Pancreas (tissue), 10 donors: ENCODE data around the gene KIFC1. TPM values are rescaled to one million over a fixed set of nuclear protein-coding genes. Genes with fewer than 3 reads are reported as not detected.
A peak's percentile ranks its signal among the peaks of the same experiment; 100 is the strongest.
"Not testable (repeated sequence)": the region's sequence is repeated elsewhere in the genome, so short reads cannot be mapped to it uniquely, and the experiment has no call there.

Experiments
- ATAC-seq, 4 donors: fragments of 200-7000 bp; cut with Tn5 transposase; one replicate each; pipeline versions ENCODE4 v1.8.0 to v1.9.1; 2020; ENCODE audit warnings: mild to moderate bottlenecking in 4 of 4, moderate library complexity in 4 of 4
- DNase-seq, 6 donors: peaks; one replicate each; pipeline ENCODE4 v3.0.0-alpha.2; 2020
- FAIRE-seq: peaks from 2 replicates; lab custom pipeline; 2012; peaks lifted over from hg19 to GRCh38; lab: Jason Lieb, UNC
- H3K27ac ChIP-seq, 4 donors: fragments of 200-600 bp; sonication (generic); 1 replicate in 3 of 4; 2 replicates in 1 of 4; pipeline versions ENCODE4 v1.5.0 to v1.8.0; 2020
- H3K27me3 ChIP-seq, 4 donors: fragments of 200-600 bp; one replicate each; pipeline ENCODE4 v1.8.0; 2021
- H3K36me3 ChIP-seq, 3 donors: fragments of 200-600 bp; sonication (generic) in 1 of 3; one replicate each; pipeline versions ENCODE4 v1.5.0 to v1.8.0; 2020 to 2021
- H3K4me1 ChIP-seq, 3 donors: fragments of 200-600 bp; one replicate each; pipeline ENCODE4 v1.8.0; 2021
- H3K4me3 ChIP-seq, 4 donors: fragments of 200-600 bp; sonication (generic) in 2 of 4; one replicate each; pipeline versions ENCODE4 v1.5.0 to v1.8.0; 2020 to 2021
- H3K9me3 ChIP-seq, 4 donors: fragments of 200-600 bp; one replicate each; pipeline ENCODE4 v1.8.0; 2021
- WGBS, 2 donors: extraction: QIAGEN DNeasy Blood & Tissue Kit; methylation state at CpG; one replicate each; pipeline ENCODE4 v1.1.7; 2013; 5-methylcytosine and 5-hydroxymethylcytosine counted together
- intact Hi-C, 3 donors: fragments of 100-400 bp; cut with DNase I; formaldehyde crosslinking; loops; one replicate each; pipeline versions ENCODE4 v1.11.1 to v1.14.2; 2022
- polyA plus RNA-seq, 2 donors: library from polyadenylated mRNA; stranded (reverse); fragments of 200-250 nt; gene quantifications; one replicate each; pipeline ENCODE4 v1.2.3, GENCODE V29; 2013
- total RNA-seq, 6 donors: library from RNA; stranded (reverse); fragmentation: NEBNext Ultra II Directional in 4 of 6; extraction: Animal tissue kit (Norgen Biotek cat#: 25700) in 4 of 6; gene quantifications; one replicate each; pipeline versions ENCODE4 v1.2.1 to v1.2.4, GENCODE V29; 2021 to 2023
- TF ChIP-seq, protein P1 (sequence below), 4 donors: fragments of 200-600 bp; sonication (generic) in 3 of 4; IDR thresholded peaks; one replicate each; pipeline versions ENCODE4 v1.5.0 to v1.8.0; 2021; ENCODE audit warnings: antibody characterized with exemption in 4 of 4
- donor health status: healthy with polysubstance abuse.
- donor health status: DM: no; HTN: no; CAD: no; lungs with moderate emphysema.
- donor health status: DM: no; HTN: no; CAD: no.
- donor health status: control.
- donor health status: control.
- donor health status: Bipolar disorder and iron deficiency.
- donor health status: DM: yes; HTN: yes; CAD: no.
- donor health status: DM: no; HTN: no; CAD: no.
- donor health status: DM: no; HTN: no; CAD: no.
- donor health status: DM: yes; HTN: yes; CAD: no.

Gene KIFC1
- total and polyA plus RNA-seq, 8 donors, result 0.14 to 1.5 (median 0.35) TPM

DNA sequence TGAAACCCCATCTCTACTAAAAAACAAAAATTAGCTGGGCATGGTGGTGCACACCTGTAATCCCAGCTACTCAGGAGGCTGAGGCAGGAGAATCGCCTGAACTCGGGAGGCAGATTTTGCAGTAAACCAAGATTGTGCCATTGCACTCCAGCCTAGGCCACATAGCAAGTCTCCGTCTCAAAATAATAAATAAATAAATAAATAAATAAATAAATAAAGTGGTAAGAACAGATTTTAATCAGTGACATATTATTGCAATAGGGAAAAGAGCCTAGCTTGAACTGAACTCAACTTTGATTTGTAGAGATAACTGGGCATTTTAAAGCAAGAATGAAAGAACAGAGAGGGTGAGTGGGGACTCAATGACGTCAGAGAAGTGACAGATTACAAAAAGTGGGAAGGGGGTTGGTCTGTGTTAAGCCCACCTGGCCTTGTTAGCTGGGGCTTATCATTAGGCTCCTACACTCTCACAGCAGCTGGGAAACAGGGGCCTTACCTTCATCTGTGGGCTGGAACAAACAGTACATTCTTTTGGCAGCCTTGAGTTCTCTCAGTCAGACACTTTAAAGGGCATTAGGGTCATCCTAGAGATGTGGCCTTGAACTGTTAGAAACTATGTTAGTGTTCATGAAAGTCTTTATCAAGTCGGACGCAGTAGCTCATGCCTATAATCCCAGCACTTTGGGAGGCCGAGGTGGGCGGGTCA lies 24.5 kb upstream of the KIFC1 start:
- FAIRE-seq (no peak), DNase-seq (no peak), ATAC-seq (no peak)
- 69 to 72% methylated on average over 8 of the region's 8 CpGs for WGBS, 2 donors
- TF ChIP-seq, protein P1, sequence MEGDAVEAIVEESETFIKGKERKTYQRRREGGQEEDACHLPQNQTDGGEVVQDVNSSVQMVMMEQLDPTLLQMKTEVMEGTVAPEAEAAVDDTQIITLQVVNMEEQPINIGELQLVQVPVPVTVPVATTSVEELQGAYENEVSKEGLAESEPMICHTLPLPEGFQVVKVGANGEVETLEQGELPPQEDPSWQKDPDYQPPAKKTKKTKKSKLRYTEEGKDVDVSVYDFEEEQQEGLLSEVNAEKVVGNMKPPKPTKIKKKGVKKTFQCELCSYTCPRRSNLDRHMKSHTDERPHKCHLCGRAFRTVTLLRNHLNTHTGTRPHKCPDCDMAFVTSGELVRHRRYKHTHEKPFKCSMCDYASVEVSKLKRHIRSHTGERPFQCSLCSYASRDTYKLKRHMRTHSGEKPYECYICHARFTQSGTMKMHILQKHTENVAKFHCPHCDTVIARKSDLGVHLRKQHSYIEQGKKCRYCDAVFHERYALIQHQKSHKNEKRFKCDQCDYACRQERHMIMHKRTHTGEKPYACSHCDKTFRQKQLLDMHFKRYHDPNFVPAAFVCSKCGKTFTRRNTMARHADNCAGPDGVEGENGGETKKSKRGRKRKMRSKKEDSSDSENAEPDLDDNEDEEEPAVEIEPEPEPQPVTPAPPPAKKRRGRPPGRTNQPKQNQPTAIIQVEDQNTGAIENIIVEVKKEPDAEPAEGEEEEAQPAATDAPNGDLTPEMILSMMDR (IDR thresholded peaks at IDR 0.05), result no peak
- no peaks in the 10 kb centered on the region for H3K4me1 ChIP-seq
- no peaks in the 10 kb centered on the region for H3K36me3 ChIP-seq
- H3K27ac ChIP-seq, result no peak overlapping the region
- no peak overlapping the region for H3K4me3 ChIP-seq
- no peaks in the 10 kb centered on the region for H3K9me3 ChIP-seq
- no peaks in the 10 kb centered on the region for H3K27me3 ChIP-seq
- intact Hi-C loops, result no loop called here

DNA sequence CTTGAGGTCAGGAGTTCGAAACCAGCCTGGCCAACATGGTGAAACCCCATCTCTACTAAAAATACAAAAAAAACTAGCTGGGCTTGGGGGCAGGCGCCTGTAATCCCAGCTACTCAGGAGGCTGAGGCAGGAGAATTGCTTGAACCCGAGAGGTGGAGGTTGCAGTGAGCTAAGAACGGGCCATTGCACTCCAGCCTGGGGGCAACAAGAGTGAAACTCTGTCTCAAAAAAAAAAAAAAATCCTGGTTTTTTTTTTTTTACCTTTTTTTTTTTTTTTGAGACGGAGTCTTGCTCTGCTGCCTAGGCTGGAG lies 24.0 kb upstream of the KIFC1 start:
- FAIRE-seq, H3K4me1 ChIP-seq, H3K9me3 ChIP-seq, DNase-seq, ATAC-seq, H3K27ac ChIP-seq, intact Hi-C loops, H3K36me3 ChIP-seq, H3K4me3 ChIP-seq, H3K27me3 ChIP-seq: not testable (repeated sequence)
- WGBS, 2 donors, result 82 to 87% methylated on average over 5 of the region's 5 CpGs

DNA sequence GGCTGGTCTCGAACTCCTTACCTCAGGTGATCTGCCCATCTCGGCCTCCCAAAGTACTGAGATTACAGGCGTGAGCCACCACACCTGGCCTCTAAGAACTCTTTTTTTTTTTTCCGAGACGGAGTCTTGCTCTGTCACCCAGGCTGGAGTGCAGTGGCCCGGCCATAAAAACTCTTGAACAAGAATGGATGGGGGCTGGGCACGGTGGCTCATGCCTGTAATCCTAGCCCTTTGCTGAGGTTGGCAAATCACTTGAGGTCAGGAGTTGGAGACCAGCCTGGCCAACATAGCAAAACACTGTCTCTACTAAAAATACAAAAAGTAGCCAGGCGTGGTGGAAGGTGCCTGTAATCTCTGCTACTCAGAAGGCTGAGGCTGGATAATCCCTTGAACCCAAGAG lies 19.7 kb upstream of the KIFC1 start:
- H3K36me3 ChIP-seq, FAIRE-seq, H3K4me1 ChIP-seq, H3K9me3 ChIP-seq, H3K27me3 ChIP-seq, H3K4me3 ChIP-seq, intact Hi-C loops, DNase-seq, H3K27ac ChIP-seq, ATAC-seq: not testable (repeated sequence)
- 83 to 88% methylated on average over 8 of the region's 8 CpGs for WGBS, 2 donors

DNA sequence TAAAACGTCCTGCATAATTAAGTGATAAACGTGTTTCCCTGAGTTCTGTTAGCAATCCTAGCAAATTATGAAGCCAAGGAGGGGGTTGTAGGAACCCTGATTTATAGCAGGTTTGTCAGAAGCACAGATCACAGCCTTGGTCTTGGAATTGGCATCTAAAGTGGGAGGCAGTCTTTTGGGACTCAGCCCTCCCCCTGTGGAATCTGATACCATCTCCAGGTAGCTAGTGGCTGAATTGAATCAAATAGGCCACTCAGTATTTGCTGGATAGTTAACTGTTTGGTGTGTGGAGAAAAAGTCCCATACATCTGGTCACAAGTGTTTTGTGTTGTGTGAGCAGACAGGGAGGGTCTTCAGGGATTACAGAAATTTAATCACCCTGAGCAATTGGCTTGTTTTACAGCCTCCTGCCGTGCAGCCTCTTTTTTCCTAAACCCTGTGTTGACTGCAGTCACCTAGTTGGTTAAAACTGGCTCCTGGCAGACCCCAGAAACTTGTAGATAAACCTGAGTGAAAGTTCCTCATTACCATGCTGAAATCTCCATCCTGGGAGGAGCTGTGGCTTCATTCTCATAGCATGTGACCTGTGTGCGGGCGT lies 19.0 kb upstream of the KIFC1 start:
- intact Hi-C loops, result no loop called here
- H3K36me3 ChIP-seq, result no peaks in the 10 kb centered on the region
- DNase-seq (no peak), FAIRE-seq (no peak), ATAC-seq (no peak)
- no peak overlapping the region for H3K27ac ChIP-seq
- H3K4me3 ChIP-seq, result no peak overlapping the region
- peaks cover 0 to 7% (median 0%) of the 10 kb centered on the region in 3 donors for H3K4me1 ChIP-seq
- 40 to 49% methylated on average over 5 of the region's 5 CpGs for WGBS, 2 donors
- no peaks in the 10 kb centered on the region for H3K27me3 ChIP-seq
- no peaks in the 10 kb centered on the region for H3K9me3 ChIP-seq
- TF ChIP-seq, protein P1 (IDR thresholded peaks at IDR 0.05), result no peak

DNA sequence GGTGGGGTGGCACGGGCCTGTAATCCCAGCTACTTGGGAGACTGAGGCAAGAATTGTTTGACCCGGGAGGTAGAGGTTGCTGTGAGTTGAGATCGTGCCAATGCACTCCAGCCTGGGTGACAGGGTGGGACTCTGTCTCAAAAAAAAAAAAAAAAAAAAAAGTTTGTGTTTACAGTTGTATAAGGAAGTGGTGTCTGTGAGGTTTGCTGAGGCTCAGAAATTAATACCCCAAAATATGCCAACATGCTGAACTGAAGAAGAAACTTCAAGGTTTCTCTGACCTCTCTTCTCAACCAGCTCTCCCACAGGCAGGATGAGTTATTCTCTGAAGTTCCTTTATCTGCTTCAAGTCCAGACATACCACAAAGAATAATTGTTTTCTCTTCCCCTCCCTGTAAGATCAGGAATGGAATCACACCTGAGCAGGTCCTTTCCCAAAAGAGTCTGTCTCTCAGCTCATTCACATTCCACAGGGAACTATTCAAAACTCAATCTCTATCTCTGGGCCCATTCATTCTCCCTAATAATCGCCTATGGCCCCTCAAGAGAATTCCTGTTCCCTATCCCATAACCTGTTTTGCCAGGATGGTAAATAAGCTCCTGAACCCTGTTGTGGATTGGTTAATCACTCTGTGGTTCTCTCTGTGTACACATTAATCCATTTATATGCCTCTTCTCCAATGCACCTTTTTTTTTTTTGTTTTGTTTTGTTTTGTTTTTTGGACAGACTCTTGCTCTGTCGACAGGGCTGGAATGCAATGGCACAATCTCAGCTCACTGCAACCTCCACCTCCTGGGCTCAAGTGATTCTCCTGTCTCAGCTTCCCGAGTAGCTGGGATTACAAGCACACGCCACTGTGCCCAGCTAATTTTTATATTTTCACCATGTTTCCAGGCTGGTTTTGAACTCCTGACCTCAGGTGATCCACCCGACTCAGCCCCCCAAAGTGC lies 17.4 kb upstream of the KIFC1 start:
- peaks cover 0 to 7% (median 0%) of the 10 kb centered on the region in 3 donors for H3K4me1 ChIP-seq
- TF ChIP-seq, protein P1 (IDR thresholded peaks at IDR 0.05), result no peak
- H3K27me3 ChIP-seq, result no peaks in the 10 kb centered on the region
- intact Hi-C loops, result no loop called here
- 53 to 57% methylated on average over 8 of the region's 8 CpGs for WGBS, 2 donors
- H3K27ac ChIP-seq, result no peak overlapping the region
- no peak for DNase-seq
- H3K4me3 ChIP-seq, result no peak overlapping the region
- peak in 1 of 4 donors; percentile 18 for ATAC-seq
- no peak for FAIRE-seq
- no peaks in the 10 kb centered on the region for H3K9me3 ChIP-seq
- H3K36me3 ChIP-seq, result no peaks in the 10 kb centered on the region
